IPS DF 4.7 (cell line): ENCODE results near the gene SERPINA5.

Experiments
- DNase-seq: peaks from one replicate; pipeline ENCODE4 v3.0.0-alpha.2; 2013; ENCODE audit warnings: low spot score; ENCODE audit errors: extremely low read depth

SERPINA5 gene

GRCh38 chr14:94548999-94549985, 31.9 kb upstream of the SERPINA5 start:
- DNase-seq: no peak

GRCh38 chr14:94550041-94550440, 31.2 kb upstream of the SERPINA5 start:
- no peak for DNase-seq

- DNase-seq: no peak
Observed at GRCh38 chr14:94555991-94556390, 25.2 kb upstream of the SERPINA5 start.

GRCh38 chr14:94557327-94557726, 23.9 kb upstream of the SERPINA5 start:
- DNase-seq: no peak

GRCh38 chr14:94558842-94559241, 22.4 kb upstream of the SERPINA5 start:
- no peak for DNase-seq

- no peak for DNase-seq
Observed at GRCh38 chr14:94559638-94560290, 21.5 kb upstream of the SERPINA5 start.

GRCh38 chr14:94560291-94560665, 20.9 kb upstream of the SERPINA5 start:
- no peak for DNase-seq

- no peak for DNase-seq
Observed at GRCh38 chr14:94560751-94561655, 20.2 kb upstream of the SERPINA5 start, which contains the start of gene SERPINA4. Gene SERPINA4, plus strand, starts transcription at chr14:94561442. Its CDS starts 2,041 bp downstream, at chr14:94563483.

- DNase-seq: no peak
Observed at GRCh38 chr14:94561656-94562010, 19.6 kb upstream of the SERPINA5 start.

- no peak for DNase-seq
Observed at GRCh38 chr14:94562022-94562421, 19.2 kb upstream of the SERPINA5 start.

- DNase-seq: no peak
Observed at GRCh38 chr14:94562941-94563883, 18.0 kb upstream of the SERPINA5 start.

GRCh38 chr14:94564381-94564780, 16.8 kb upstream of the SERPINA5 start:
- DNase-seq: no peak

- DNase-seq: no peak
Observed at GRCh38 chr14:94568186-94568585, 13.0 kb upstream of the SERPINA5 start.

- no peak for DNase-seq
Observed at GRCh38 chr14:94569381-94570001, 11.7 kb upstream of the SERPINA5 start.

- no peak for DNase-seq
Observed at GRCh38 chr14:94570002-94570400, 11.2 kb upstream of the SERPINA5 start.

- no peak for DNase-seq
Observed at GRCh38 chr14:94570440-94570839, 10.8 kb upstream of the SERPINA5 start.

- DNase-seq: no peak
Observed at GRCh38 chr14:94571395-94571794, 9.8 kb upstream of the SERPINA5 start.

GRCh38 chr14:94571950-94572349, 9.3 kb upstream of the SERPINA5 start:
- DNase-seq: no peak

GRCh38 chr14:94572637-94573303, 8.5 kb upstream of the SERPINA5 start:
- DNase-seq: no peak
